AG09319 (cell line): ENCODE measurements around the gene ZNF644.
"Not testable (repeated sequence)": the region's sequence is repeated elsewhere in the genome, so short reads cannot be mapped to it uniquely, and the experiment has no call there.

ENCODE experiments used
- DNase-seq: peaks from one replicate; pipeline ENCODE4 v3.0.0-alpha.2; 2010; ENCODE audit warnings: low read depth; ENCODE audit errors: extremely low read depth
- CTCF ChIP-seq: IDR thresholded peaks from 2 replicates; pipeline ENCODE4 v1.5.1; 2011; ENCODE audit warnings: low read depth, mild to moderate bottlenecking, inconsistent platforms, low read length, moderate library complexity

ZNF644 gene

GRCh38 chr1:91054780-91055481 is 33.1 kb upstream of the ZNF644 start:
- TF ChIP-seq CTCF = no peak
- no peak for DNase-seq

DNA sequence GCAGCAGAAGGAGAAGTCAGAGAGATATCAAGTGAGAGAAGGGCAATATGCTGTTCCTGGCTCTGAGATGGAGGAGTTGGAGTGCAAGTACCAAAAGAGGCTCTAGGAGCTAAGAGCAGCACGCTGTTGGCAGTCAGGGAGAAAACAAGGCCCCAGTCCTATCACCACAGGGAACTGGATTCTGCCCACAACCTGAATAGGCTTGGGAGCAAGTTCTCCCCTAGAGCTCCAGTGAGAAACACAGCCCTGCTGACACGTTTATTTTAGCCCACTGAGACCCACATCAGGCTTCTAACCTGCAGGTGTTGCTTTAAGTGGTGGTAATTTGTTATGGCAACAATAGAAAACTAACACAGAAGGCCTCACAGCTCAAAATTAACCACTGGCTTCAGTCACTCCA is 31.8 kb upstream of the ZNF644 start:
- no peak for TF ChIP-seq CTCF
- no peak for DNase-seq

GRCh38 chr1:91049551-91049950 is 27.7 kb upstream of the ZNF644 start:
- not testable (repeated sequence) for DNase-seq

DNA sequence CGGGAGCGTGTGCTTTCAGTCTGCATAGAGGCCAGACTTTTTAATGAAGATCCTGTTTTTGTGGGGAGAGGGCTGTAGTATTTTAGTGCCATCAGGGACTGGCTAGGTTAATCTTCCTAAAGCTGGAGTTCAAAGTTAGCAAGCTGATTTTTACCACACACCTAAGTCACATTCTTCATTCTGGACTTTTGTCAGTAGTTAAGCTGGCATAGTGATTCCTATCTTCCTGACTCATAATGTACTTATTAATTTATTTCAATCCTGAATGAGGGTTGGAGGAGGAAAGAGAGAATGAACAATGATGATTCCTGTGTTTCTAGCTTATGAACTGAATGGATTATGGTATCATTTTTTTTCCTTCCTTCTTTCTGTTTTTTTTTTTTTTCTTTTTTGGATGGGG is 24.9 kb upstream of the ZNF644 start:
- no peak for DNase-seq
- TF ChIP-seq CTCF = no peak

- no peak for DNase-seq
- no peak for TF ChIP-seq CTCF
These were observed 23.4 kb upstream of the ZNF644 start for GRCh38 chr1:91045284-91045683.

GRCh38 chr1:91044776-91045175 is 22.9 kb upstream of the ZNF644 start:
- DNase-seq = not testable (repeated sequence)

- DNase-seq = not testable (repeated sequence)
These were observed 20.5 kb upstream of the ZNF644 start for GRCh38 chr1:91042372-91042771.

DNA sequence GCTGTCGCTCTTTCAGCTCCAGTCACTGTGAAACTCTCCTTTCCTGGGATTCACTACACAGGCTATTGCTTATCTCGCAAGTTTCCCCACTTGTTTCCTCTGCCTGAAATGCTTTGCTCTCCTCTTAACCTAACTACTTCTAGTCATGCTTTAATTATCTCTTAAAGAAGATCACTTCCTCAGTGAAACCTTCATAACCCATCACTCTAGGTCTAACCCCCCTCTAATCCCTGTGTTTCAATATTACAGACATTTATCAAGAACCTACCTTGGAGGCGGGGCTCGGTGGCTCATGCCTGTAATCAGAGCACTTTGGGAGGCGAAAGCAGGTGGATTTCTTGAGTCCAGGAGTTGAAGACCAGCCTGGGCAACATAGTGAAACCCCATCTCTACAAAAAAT is 16.7 kb upstream of the ZNF644 start:
- DNase-seq = no peak
- TF ChIP-seq CTCF = no peak

- DNase-seq = no peak
- no peak for TF ChIP-seq CTCF
These were observed 15.3 kb upstream of the ZNF644 start for GRCh38 chr1:91036894-91037829.
